K562 (cell line): ENCODE measurements around the gene BBC3. TPM values are rescaled to one million over a fixed set of nuclear protein-coding genes. Genes with fewer than 3 reads are reported as not detected.

Experiments
- BRD4 ChIP-seq: fragments of 200-600 bp; sonication (generic); IDR thresholded peaks from 2 replicates; pipeline ENCODE4 v1.6.1; 2017; ENCODE audit warnings: inconsistent platforms
- CHD7 ChIP-seq: fragments of 200-600 bp; sonication (generic); IDR thresholded peaks from one replicate; pipeline ENCODE4 v1.6.1; 2012; ENCODE audit warnings: mild to moderate bottlenecking, low read depth, low read length, inconsistent platforms
- DEAF1 ChIP-seq: fragments of 450-650 bp; formaldehyde crosslinking; IDR thresholded peaks from 2 replicates; pipeline ENCODE4 v1.4.0; 2020; ENCODE audit warnings: mild to moderate bottlenecking, moderate library complexity
- E2F5 ChIP-seq: sonication (generic); formaldehyde crosslinking; IDR thresholded peaks from 2 replicates; pipeline ENCODE4 v1.8.0; 2022; ENCODE audit warnings: mild to moderate bottlenecking, missing genetic modification reagents
- ELF4 ChIP-seq: fragments of 450-650 bp; formaldehyde crosslinking; IDR thresholded peaks from 2 replicates; pipeline ENCODE4 v1.4.0; 2022; ENCODE audit warnings: missing genetic modification characterization
- FOXA3 ChIP-seq, 2 experiments: fragments of 450-650 bp in 1 of 2; sonication (generic) in 1 of 2; formaldehyde crosslinking; IDR thresholded peaks in 1 of 2; conservative IDR thresholded peaks in 1 of 2; 2 replicates each; pipeline versions ENCODE4 v1.4.0 to v1.8.0; 2020 to 2022; ENCODE audit warnings: mild to moderate bottlenecking in 2 of 2, missing genetic modification reagents in 1 of 2
- GATA2 ChIP-seq: sonication (generic); formaldehyde crosslinking; IDR thresholded peaks from 2 replicates; pipeline ENCODE4 v1.4.0; 2020; ENCODE audit warnings: mild to moderate bottlenecking, missing genetic modification reagents
- MTA3 ChIP-seq: fragments of 450-650 bp; formaldehyde crosslinking; IDR thresholded peaks from 2 replicates; pipeline ENCODE4 v1.6.1; 2017; ENCODE audit warnings: mild to moderate bottlenecking, borderline replicate concordance
- NEUROD1 ChIP-seq: fragments of 150-350 bp; IDR thresholded peaks from 2 replicates; pipeline ENCODE4 v1.6.1; 2014; ENCODE audit warnings: borderline replicate concordance, low read length, low read depth; ENCODE audit not compliant: partially characterized antibody
- NRF1 ChIP-seq, 2 experiments: fragments of 450-650 bp; IDR thresholded peaks in 1 of 2; conservative IDR thresholded peaks in 1 of 2; 2 replicates each; pipeline ENCODE4 v1.6.1; 2014; ENCODE audit warnings: mild to moderate bottlenecking in 2 of 2
- SRF ChIP-seq, 2 experiments: fragments of 250-450, 450-650 bp in 1 of 2; sonication (Bioruptor Pico) in 1 of 2; sonication (generic) in 1 of 2; formaldehyde crosslinking; IDR thresholded peaks; 2 replicates each; pipeline versions ENCODE4 v1.5.0 to v1.5.1; 2020 to 2022; ENCODE audit warnings: mild to moderate bottlenecking in 1 of 2, missing genetic modification reagents in 1 of 2
- TSC22D4 ChIP-seq: fragments of 450-650 bp; IDR thresholded peaks from 2 replicates; pipeline ENCODE4 v1.6.1; 2016; ENCODE audit warnings: missing genetic modification characterization, missing biosample characterization, control low read depth
- YBX1 ChIP-seq: fragments of 450-650 bp; IDR thresholded peaks from 2 replicates; pipeline ENCODE4 v1.7.1; 2016; ENCODE audit warnings: mild to moderate bottlenecking
- ZNF707 ChIP-seq: fragments of 250-450 bp; sonication (Bioruptor Pico); conservative IDR thresholded peaks from 2 replicates; pipeline ENCODE4 v1.8.0; 2022; ENCODE audit warnings: inconsistent platforms, mild to moderate bottlenecking, moderate library complexity
- polyA plus RNA-seq, 8 experiments: library from polyadenylated mRNA; depleted of rRNA in 4 of 8; stranded (reverse) in 5 of 8; unstranded in 3 of 8; fragments of >200 nt; fragmentation: Nextera tagmentation in 2 of 8; fragmentation: Illumina TruSeq in 1 of 8; extraction: Ambion mirVana in 2 of 8; extraction: Trizol in 1 of 8; gene quantifications; 2 replicates each; pipeline versions ENCODE4 v1.2.1 to v1.2.3, GENCODE V29; 2011 to 2014; ENCODE audit warnings: inconsistent platforms in 1 of 8, missing spikeins in 1 of 8
- total RNA-seq, 7 experiments: library from RNA; depleted of rRNA in 6 of 7; stranded (reverse); fragments of >200 nt in 6 of 7; fragmentation: Illumina TruSeq in 2 of 7; extraction: Trizol in 2 of 7; gene quantifications; 2 replicates each; pipeline versions ENCODE4 v1.2.1 to v1.2.3, GENCODE V29; 2011 to 2021; ENCODE audit warnings: low replicate concordance in 1 of 7

Gene BBC3
- total and polyA plus RNA-seq, 9 of the 15 experiments (the other 6 are each of a cell fraction or from before 2014, with no cell fraction given): 0.15 to 30.7 (median 4.8) TPM

GRCh38 chr19:47228168-47228936, 2.6 kb downstream of the BBC3 start (continued):
- TF ChIP-seq FOXA3 (CRISPR knock-in tag; conservative IDR thresholded peaks at IDR 0.05 in 1 of 2, IDR thresholded peaks at IDR 0.05 in 1 of 2) (no peak), ZNF707 (CRISPR knock-in tag) (no peak), DEAF1 (no peak), ELF4 (CRISPR knock-in tag) (no peak), CHD7 (no peak), GATA2 (CRISPR knock-in tag) (no peak), NRF1 (conservative IDR thresholded peaks at IDR 0.05 in 1 of 2, IDR thresholded peaks at IDR 0.05 in 1 of 2) (peak; percentile 48 to 61; a peak in 3 of 4 replicates), NEUROD1 (no peak), TSC22D4 (tag) (no peak), BRD4 (no peak; the same call in 1 of the 2 replicates), YBX1 (no peak), E2F5 (no peak), SRF (CRISPR knock-in tag; IDR thresholded peaks at IDR 0.05) (no peak), MTA3 (no peak)
